ENCODE results near the gene MAP4. TPM values are rescaled to one million over a fixed set of nuclear protein-coding genes. Genes with fewer than 3 reads are reported as not detected.

MAP4 gene
- total RNA-seq, 4 donors from 2014 or later, result 117 to 175 (median 147) TPM

- TF ChIP-seq CTCF (IDR thresholded peaks at IDR 0.05; ENCODE audit: low read depth), result no peak
Measured at GRCh38 chr3:47994180-47994579, 22.0 kb downstream of the MAP4 start.

DNA sequence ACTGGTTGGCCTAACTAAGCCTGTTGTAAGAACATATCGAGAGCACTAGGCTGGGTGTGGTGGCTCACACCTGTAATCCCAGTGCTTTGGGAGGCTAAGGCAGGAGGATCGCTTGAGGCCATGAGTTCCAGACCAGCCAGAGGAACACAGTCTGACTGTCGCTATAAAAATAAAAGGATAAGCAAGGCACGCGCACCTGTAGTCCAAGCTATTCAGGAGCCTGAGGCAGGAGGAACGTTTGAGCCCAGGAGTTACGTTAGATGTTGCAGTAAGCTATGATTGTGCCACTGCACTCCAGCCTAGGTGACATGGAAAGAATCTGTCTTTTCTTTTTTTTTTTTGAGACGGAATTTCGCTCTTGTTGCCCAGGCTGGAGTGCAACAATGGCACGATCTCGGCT is 24.9 kb downstream of the MAP4 start:
- no peak for TF ChIP-seq CTCF (IDR thresholded peaks at IDR 0.05; ENCODE audit: low read depth)

DNA sequence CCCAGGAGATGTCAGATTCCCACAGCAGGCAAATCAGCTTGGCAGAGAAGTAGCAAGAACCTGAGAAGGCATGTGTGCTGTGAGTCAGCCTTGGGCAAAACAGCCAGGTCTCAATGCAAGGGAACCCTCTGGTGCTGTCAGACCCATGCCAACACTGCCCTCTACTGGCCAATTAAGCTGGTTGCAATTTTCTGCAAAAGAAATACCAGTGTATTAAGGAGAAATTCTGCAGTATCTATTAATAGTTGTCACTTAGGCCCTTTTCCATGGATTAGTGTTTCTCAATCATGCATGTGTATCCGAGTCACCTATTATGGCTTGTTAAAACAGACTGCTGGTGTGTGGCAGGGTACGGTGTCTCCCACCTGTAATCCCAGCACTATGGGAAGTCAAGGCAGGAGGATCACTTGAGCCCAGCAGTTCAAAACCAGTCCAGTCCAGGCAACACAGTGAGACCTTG is 26.2 kb downstream of the MAP4 start:
- TF ChIP-seq CTCF (IDR thresholded peaks at IDR 0.05; ENCODE audit: low read depth), result no peak

GRCh38 chr3:47985381-47985780 is 30.8 kb downstream of the MAP4 start:
- no peak for TF ChIP-seq CTCF (IDR thresholded peaks at IDR 0.05; ENCODE audit: low read depth)

DNA sequence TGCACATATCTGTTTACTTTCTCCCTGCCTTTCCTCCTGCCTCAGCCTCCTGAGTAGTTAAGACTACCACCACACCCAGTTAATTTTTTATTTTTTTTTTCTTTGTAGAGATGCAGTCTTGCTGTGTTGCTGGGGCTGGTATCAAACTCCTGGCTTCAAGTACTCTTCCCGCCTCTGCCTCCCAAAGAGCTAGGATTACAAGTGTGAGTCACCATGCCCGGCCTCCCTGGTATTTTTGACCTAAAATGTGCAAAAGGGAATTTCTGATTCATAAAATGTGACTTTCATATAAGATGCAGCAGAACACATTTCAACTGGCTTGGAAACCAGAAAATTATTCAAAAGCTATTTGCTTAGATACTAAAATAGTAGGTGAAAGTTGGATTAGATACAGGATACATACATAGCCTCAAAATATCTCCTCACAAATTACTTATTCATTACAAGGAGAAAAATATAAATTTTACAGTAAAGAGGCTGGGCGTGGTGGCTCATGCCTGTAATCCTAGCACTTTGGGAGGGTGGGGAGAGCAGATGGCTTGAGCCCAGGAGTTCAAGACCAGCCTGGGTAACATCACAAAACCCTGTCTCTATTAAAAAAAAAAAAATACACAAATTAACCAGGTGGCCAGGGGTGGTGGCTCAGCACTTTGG is 32.0 kb downstream of the MAP4 start:
- TF ChIP-seq CTCF (IDR thresholded peaks at IDR 0.05; ENCODE audit: low read depth), result no peak

- TF ChIP-seq CTCF (IDR thresholded peaks at IDR 0.05; ENCODE audit: low read depth), result no peak
Measured at GRCh38 chr3:47980795-47981194, 35.4 kb downstream of the MAP4 start.

- no peak for TF ChIP-seq CTCF (IDR thresholded peaks at IDR 0.05; ENCODE audit: low read depth)
Measured at GRCh38 chr3:47979070-47979469, 37.1 kb downstream of the MAP4 start.

Measured in subcutaneous adipose tissue (tissue), 4 donors.